ENCODE measurements around the gene ATRN. TPM values are rescaled to one million over a fixed set of nuclear protein-coding genes. Genes with fewer than 3 reads are reported as not detected.
"Not testable (repeated sequence)": the region's sequence is repeated elsewhere in the genome, so short reads cannot be mapped to it uniquely, and the experiment has no call there.

Gene ATRN
- polyA plus RNA-seq, 5 donors: 27.1 to 38.2 (median 33.9) TPM

DNA sequence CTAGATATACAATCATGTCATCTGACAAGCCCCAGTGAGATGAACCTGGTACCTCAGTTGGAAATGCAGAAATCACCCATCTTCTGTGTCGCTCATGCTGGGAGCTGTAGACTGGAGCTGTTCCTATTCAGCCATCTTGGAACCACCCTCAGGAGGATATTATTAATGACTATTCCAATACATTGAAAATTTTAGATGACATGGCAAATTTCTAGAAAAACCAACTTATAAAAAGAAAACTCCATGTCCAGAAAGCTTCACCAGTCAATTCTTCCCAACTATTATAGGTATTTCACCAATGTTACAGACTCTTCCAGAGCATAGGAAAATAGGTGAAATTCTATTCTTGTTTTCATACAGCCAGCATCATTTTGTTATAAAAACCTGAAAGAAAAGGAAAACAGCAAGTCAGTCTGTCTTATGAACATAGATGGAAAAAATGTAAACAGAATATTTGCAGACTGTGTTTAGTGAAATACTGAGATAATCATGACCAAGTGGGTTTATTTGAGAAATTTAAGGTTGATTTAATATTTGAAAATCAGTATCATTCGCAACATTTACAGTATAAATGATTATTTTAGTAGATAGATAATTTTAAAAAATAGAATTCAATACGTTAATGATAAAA, 43.3 kb downstream of the ATRN start:
- DNase-seq: no peak

DNA sequence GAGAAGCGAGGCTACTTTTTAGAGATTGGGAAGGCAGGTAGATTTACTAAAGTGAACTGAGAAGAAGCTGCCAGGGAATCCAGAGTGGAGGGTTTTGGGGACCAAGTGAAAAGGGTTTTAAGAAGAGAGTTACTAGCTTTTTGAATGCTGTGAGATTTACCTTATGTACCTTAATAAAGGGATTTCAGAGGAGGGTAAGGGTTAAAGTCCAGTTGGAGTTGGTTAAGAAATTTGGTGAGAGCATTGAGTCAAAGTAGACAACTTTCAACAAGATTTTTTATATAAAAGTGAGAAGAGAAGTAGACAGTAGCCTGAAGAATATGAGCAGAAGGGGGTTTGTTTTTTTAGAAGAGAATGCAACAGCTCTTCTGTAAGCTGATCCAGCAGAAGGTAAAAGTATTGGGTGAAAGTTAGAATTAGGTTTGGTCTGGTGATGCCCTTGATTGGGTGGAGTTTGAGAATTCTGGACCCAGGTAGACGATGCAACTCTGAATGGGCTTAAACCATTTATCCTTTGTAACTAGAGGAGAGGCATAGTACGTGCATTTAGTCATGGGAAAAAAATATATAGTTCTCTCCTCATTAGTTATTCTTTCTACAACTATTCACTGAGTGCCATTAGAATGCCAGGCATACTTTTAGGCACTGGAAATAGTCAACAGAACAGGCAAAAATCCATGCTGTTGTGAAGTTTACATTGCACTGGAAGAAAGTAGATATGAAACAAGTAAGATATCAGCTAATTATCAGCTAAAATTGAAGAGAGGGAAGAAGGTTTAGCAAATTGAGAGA, 44.8 kb downstream of the ATRN start:
- no peak for DNase-seq

DNA sequence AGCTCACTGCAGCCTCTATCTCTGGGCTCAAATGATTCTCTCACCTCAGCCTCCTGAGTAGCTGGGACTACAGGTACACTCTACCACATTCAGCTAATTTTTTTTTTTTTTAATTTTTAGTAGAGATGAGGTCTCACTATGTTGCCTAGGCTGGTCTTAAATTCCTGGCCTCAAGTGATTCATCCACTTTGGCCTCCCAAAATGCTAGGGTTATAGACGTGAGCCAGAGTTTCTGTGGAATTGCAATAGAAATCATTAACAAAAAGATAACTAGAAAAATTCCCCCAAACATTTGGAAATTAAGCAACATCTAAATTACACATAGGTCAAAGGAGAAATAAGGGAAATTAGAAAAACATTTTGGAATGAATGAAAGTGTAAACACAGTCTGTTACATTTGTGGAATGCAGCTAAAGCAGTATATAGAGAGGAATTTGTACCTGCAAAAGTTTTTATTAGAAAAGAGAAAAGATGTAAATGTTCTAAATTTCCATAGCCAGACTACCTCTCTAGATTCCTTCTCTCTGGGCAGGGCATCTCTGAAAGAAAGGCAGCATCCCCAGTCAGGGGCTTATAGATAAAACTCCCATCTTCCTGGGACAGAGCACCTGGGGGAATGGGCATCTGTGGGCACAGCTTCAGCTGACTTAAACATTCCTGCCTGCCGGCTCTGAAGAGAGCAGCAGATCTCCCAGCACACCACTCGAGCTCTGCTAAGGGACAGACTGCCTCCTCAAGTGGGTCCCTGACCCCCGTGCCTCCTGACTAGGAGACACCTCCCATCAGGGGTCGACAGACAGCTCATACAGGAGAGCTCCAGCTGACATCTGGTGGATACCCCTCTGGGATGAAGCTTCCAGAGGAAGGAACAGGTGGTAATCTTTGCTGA, 51.3 kb downstream of the ATRN start:
- no peak for DNase-seq

DNA sequence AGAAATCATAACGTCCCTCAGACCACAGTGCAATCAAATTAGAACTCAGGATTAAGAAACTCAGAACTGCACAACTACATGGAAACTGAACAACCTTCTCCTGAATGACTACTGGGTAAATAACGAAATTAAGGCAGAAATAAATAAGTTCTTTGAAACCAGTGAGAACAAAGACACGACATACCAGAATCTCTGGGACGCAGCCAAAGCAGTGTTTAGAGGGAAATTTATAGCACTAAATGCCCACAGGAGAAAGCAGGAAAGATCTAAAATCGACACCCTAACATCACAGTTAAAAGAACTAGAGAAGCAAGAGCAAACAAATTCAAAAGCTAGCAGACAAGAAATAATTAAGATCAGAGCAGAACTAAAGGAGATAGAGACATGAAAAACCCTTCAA, 53.9 kb downstream of the ATRN start:
- not testable (repeated sequence) for DNase-seq

DNA sequence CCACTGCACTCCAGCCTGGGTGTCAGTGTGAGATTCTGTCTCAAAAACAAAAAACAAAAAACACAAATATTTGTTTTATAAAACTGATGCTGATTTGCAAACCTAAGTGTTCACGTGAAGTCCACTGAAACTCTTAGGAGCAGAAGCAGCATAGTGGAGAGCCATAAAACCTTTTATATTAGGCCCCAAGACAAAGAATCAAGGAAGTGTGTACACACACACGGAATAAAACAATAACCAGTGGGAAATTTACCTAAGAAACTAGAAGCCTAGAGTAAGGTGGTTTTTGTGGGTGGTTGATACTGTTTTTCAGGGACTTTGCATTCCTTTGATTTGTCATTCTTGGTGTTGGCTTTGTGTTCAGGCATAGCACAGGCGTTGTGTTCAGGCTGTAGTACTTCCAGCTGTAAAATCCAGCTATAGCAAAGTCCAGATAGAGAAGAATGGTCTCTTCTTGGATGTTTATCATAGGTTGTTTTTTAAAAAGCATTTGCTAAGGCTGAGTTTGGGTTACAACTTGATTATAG, 61.3 kb downstream of the ATRN start:
- DNase-seq: no peak

DNA sequence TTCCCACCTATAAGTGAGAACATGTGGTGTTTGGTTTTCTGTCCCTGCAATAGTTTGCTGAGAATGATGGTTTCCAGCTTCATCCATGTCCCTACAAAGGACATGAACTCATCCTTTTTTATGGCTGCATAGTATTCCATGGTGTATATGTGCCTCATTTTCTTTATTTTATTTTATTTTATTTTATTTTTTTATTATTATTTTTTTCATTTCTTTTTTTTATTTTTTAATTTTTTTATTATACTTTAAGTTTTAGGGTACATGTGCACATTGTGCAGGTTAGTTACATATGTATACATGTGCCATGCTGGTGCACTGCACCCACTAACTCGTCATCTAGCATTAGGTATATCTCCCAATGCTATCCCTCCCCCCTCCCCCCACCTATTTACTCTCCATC, 66.9 kb downstream of the ATRN start:
- DNase-seq: not testable (repeated sequence)

DNA sequence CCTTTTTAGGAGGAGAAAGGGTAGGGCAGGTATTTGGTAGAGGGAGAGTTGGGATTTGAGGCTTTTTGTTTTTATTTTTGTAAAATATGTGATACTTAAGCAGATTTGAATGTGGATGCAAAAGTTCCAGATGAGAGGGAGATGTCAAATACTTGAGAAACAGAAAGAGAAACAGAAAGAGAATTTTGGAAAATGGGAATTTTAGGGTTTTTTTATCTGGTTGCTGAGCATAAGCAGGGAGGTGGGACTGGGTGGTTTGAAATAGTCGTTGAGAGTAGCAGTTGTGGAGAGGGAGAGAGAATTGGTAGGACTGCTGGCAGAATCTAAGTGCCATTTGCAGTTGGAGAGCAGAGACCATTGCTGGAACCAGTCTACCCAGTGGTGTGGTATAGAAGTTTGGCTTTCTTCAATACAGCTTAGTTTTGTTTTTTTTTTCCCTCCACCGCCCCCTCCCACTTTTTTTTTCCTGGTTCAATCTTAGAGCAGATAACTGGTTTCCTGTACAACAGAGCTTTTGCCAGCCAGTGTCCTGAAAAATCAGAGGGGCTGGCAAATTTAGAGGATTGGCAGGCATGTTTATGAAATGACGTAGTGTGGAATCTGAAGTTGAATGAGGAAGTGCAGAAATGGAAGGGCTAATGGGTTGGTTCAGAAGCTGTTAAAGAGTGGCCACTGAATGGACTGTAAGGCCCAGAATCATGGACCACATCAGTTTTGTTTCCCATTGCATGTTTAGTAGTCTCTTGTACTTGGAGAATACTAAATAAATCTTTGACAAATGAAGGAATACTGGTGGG, 68.7 kb downstream of the ATRN start:
- DNase-seq: no peak

DNA sequence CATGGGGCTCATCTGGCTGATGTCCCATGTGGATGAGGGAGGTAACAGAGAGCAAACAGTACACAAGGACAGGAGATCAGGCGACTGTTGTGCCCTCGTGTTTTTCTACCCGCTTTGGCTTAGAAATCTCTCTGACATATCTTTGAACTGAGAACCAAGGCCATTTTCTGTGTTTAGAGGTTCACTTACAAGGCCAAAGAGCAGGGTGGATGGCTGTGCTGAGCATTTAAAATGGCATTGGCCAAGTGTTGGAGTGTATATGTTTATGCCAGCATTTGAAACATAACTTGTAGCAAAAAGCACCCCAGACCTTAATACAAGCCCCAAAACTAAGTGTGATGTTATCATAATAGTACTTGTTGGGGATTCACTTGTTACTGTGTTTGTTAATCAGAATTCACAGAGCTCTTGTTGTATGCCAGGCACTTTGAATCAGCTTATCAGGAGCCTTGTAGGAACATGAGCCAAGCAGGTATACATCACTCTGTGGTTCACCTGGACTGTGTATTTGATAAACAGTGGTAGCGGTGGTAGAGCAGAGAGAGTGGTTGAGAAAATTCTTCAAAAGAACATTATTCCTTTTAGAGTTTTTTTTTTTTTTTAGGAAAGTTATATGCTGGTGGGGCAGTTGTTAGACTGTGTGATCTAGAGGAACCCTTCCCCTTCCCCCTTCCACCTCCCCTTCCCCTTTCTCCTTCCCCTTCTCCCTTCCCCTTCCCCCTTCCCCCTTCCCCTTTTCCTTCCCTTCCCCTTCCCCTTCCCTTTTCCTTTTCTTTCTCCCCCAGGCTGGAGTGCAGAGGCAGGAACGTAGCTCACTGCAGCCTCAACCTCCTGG, 71.3 kb downstream of the ATRN start:
- no peak for DNase-seq

DNA sequence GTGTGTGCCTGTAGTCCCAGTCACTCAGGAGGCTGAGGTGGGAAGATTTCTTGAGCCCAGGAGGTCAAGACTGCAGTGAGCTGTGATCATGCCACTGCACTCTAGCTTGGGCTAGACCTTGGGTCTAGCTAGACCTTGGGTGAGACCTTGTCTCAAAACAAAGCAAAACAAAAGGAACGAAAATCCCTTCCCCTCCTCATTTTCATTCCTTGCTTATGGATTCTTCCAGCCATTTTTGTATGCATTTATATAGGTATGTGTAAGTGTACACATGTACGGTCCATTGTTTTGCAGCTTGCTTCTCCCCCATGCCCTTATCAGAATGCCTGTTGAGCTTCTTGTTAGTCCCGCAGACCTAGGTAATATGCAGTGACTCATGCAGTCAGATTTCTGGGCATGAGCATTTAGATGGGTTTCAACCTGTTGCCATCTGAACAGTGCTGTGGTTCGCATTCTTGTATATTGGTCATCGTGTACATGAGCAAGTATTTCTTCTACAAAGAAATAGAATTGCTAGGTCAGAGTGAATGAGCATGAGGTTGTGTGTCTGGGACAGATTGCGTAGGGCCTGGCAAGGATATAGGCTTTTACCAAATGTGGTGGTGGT, 73.2 kb downstream of the ATRN start:
- no peak for DNase-seq

DNA sequence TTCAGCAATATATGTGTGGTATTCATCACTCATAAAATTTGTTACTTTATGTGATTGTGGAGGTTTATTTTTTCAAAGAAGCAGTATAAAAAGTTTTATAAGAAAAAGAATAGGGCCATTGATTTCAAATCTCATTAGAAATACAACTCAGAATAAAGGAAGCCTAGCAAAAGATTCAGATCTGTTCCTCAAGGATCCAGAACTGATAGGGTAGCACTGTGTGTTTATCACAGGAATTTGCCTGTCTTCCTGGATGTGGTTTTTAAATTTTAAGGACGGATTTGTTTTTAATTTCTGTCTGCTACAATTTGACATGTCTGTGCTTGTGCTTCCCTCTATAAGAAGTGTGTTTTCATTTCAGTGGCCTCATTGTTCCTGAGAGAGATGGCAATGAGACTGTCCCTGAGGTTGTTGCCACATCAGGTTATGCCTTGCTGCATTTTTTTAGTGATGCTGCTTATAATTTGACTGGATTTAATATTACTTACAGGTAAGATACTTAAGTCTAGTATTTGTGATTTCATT, 74.6 kb downstream of the ATRN start:
- DNase-seq: no peak

DNA sequence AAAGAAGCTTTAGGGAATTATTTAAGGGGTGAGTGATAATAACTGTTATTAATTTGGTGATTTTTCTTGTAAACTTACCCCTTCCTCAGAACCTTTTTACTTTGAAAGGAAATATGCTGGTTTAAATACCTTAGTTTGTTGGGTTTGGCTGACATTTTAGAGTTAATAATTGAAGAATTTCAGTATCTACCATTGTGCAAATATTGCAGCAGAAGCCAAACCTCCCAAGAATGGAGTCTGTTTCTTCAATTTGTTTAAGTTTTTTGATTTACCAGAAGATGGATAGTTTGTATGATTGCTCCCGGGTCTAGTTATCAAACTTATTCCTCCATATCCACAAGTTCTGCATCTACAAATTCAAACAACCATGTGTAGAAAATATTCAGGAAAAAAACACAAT, 77.1 kb downstream of the ATRN start:
- DNase-seq: no peak

DNA sequence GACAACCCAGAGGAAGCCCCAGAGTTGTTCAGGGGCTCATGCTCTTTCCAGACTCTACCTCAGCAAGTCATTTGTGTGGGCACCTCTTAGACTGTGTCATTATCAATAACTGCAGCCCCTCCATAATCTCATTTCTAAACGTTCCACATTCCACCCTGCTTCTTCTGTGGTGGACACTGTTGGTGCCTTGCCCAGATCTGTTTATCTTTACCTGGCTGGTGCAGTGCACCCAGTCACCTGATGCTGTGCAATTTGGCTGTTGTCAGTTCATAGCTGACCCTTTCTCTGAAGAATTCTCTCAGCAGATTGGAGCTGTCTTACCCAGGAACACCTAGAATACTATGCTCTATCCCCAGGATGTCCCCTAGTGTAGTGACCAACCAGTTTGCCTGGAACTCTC, 80.0 kb downstream of the ATRN start:
- no peak for DNase-seq

DNA sequence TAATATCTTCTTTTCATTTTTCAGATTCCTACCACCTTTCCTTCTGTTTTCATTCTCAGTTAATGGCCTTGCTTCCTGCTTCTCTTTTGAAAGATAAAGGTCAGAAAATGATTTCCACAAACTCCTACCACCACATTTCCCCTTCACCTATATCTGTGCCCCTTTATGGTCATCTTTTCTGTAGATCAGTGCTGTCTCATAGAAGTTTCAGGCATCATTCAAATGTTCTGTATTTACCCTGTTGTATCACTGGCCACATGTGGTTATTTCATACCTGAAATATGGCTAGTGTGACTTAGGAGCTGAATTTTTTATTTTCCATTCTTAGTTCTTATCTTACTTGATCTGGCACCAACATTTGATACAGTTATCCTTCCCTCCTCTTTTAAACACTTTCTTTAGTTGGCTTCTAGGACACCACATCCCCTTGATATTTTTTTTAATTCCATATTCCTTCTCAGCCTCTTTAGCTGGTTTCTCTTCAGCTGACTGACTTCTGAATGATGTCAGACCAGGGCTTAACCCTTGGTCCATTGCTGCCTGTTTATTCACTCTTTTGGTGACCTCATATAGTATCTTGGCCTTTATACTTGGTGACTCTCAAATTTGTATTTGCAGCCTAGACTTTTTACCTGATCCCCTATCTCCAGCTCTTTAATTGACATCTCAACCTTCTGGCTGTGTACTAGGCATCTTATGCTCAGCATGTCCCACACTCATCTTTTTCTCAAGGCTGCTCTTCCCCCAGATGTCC, 81.0 kb downstream of the ATRN start:
- no peak for DNase-seq

DNA sequence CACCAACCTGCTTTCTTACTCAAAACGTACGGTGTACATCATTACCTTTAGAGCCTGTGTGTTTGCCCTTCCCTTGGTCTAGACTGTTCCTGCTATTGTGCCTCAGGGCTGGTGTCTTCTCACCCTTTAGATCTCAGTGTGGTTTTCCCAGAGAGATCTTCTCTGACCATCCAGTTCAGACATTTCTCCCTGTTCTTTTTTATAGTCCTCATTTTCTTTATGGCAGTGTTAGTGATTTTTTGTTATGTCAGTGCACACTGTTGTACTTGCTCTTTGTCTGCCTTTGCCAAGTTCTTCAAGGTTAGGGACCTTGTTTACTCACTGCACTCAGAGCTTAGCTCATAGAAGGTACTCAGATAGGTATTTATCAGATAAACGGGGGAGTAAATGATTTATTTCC, 82.8 kb downstream of the ATRN start:
- DNase-seq: no peak

DNA sequence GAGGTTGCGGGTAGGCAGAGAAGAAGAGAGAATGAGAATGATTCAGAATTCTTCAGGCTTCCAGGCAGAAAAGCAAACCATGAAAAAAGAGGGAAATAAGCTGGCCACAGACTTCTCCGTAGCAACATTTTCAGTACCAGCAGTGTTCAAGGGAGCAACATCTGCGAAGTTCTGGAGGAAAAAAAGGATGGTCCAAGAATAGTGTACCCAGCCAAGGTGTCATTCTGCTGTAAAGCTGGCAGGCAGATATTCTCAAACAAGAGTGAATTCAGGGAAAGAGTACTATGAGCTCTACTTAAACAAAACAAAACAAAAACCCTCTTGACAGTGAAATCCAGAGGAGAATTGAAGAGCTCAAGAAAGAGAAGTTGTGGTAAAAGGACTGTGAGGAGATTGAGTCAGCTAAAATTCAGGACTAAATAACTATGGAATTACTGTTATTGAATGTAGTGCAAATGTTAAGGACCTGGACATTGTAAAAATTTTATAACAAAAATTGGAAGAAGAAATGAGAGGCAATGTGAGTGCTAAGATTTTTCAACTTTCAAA, 86.5 kb downstream of the ATRN start:
- DNase-seq: no peak

DNA sequence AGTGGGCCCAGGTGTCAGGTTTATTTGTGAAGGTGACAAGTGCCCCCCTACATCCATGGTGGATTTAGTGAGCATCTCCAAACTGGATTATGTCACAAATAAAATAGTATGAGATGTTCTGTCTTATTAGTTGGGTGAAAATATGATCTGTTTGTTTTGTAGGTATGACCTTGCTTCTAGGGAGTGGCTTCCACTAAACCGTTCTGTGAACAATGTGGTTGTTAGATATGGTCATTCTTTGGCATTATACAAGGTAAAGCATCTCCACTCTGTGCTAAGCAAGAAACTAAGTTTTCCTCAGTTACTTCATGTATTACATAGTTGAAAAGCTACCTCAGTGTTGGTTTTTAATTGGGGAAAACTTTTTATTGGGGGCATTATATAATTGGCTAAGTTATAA, 88.4 kb downstream of the ATRN start:
- no peak for DNase-seq

DNA sequence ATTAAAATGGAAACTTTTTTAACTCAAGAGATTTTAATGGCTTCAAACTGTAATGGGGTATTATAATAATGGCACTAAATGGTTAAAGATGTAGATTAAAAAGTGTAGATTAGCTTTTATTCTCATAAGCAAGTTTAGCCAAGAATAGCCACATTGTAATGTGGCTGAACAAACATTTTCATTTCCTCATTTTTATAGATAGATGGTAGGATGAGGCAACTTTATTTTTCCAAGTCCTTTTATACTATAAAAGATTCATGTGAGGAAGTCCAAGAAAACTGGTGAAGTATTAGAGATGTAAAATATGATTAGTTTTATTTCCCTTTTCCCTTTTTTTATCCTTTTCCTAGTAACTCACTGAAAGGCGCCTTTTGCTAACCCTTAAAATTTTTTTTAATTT, 88.8 kb downstream of the ATRN start:
- no peak for DNase-seq

DNA sequence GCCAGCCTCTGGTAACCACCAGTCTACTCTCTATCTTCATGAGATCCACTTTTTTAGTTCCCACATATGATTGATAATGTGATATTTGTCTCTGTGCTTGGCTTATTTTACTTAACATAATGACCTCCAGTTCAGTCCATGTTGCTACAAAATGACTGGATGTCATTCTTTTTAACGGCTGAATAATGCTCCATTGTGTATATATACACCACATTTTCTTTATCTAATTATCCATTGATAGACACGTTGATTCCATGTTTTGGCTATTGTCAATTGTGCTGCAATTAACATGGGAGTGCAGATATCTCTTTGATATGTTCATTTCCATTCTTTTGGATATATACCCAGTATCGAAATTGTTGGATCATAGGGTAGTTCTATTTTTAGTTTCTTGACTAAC, 89.3 kb downstream of the ATRN start:
- DNase-seq: no peak

DNA sequence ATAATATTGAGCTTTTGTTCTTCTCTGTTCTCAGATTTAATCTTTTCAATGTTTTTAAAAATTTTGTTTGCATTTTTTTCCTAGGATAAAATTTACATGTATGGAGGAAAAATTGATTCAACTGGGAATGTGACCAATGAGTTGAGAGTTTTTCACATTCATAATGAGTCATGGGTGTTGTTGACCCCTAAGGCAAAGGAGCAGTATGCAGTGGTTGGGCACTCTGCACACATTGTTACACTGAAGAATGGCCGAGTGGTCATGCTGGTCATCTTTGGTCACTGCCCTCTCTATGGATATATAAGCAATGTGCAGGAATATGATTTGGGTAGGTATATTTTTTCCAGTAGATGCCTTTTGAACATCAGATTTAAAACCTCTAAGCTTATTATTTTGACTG, 89.8 kb downstream of the ATRN start:
- DNase-seq: no peak

Data from right lung (tissue), 5 donors.